Measurements from ENCODE around the gene ITPR3. TPM values are rescaled to one million over a fixed set of nuclear protein-coding genes. Genes with fewer than 3 reads are reported as not detected.

Gene ITPR3
- total RNA-seq, 3 donors from 2014 or later, result 60.2 to 111 (median 103) TPM

- TF ChIP-seq CTCF (IDR thresholded peaks at IDR 0.05), result no peak
- ATAC-seq (no peak), DNase-seq (no peak)
- Histone ChIP-seq H3K4me3 (no peak overlapping the region), H3K9me3 (no peaks in the 10 kb centered on the region), H3K4me1 (ENCODE audit: low read depth) (no peaks in the 10 kb centered on the region), H3K36me3 (ENCODE audit: low read depth) (no peaks in the 10 kb centered on the region)
- intact Hi-C loops (cut with DNase I, micrococcal nuclease), result loop anchor here in 1 of 2 donors (10.0 kb wide), 1 partner anchor 48 kb away; no protein-coding TSS in a partner anchor
Measured at GRCh38 chr6:33716890-33717632, 95.9 kb downstream of the ITPR3 start.

- H3K36me3 ChIP-seq (ENCODE audit: low read depth), result no peaks in the 10 kb centered on the region
- TF ChIP-seq CTCF (IDR thresholded peaks at IDR 0.05), result no peak
- intact Hi-C loops (cut with DNase I, micrococcal nuclease), result loop anchor here in 1 of 2 donors (10.0 kb wide), 1 partner anchor 47 kb away; no protein-coding TSS in a partner anchor
- H3K4me3 ChIP-seq, result no peak overlapping the region
- H3K9me3 ChIP-seq, result no peaks in the 10 kb centered on the region
- DNase-seq (no peak), ATAC-seq (no peak)
- H3K4me1 ChIP-seq (ENCODE audit: low read depth), result no peaks in the 10 kb centered on the region
Measured at GRCh38 chr6:33717934-33718455, 96.9 kb downstream of the ITPR3 start.

GRCh38 chr6:33718713-33719112 lies 97.6 kb downstream of the ITPR3 start:
- H3K4me3 ChIP-seq, result no peak overlapping the region
- no peaks in the 10 kb centered on the region for H3K36me3 ChIP-seq (ENCODE audit: low read depth)
- no peaks in the 10 kb centered on the region for H3K9me3 ChIP-seq
- no peak for ATAC-seq
- intact Hi-C loops (cut with DNase I, micrococcal nuclease), result loop anchor here in 1 of 2 donors (10.0 kb wide), 1 partner anchor 46 kb away; no protein-coding TSS in a partner anchor
- DNase-seq, result no peak
- no peaks in the 10 kb centered on the region for H3K4me1 ChIP-seq (ENCODE audit: low read depth)
- no peak for TF ChIP-seq CTCF (IDR thresholded peaks at IDR 0.05)

GRCh38 chr6:33719326-33719987 lies 98.3 kb downstream of the ITPR3 start:
- Histone ChIP-seq H3K4me3 (no peak overlapping the region), H3K36me3 (ENCODE audit: low read depth) (no peaks in the 10 kb centered on the region), H3K4me1 (ENCODE audit: low read depth) (no peaks in the 10 kb centered on the region), H3K9me3 (no peaks in the 10 kb centered on the region)
- ATAC-seq (peak; percentile 21), DNase-seq (no peak)
- no peak for TF ChIP-seq CTCF (IDR thresholded peaks at IDR 0.05)
- intact Hi-C loops (cut with DNase I, micrococcal nuclease), result loop anchor here in 1 of 2 donors (10.0 kb wide), 1 partner anchor 45 kb away; no protein-coding TSS in a partner anchor

- DNase-seq, result no peak
- no peak for TF ChIP-seq CTCF (IDR thresholded peaks at IDR 0.05)
- Histone ChIP-seq H3K4me1 (ENCODE audit: low read depth) (no peaks in the 10 kb centered on the region), H3K9me3 (no peaks in the 10 kb centered on the region), H3K36me3 (ENCODE audit: low read depth) (no peaks in the 10 kb centered on the region), H3K4me3 (no peak overlapping the region)
- ATAC-seq, result peak; percentile 38
- intact Hi-C loops (cut with DNase I, micrococcal nuclease), result no loop called here
Measured at GRCh38 chr6:33720998-33721397, 99.9 kb downstream of the ITPR3 start.

Measured in mucosa of descending colon (tissue), 3 donors.